Renal pelvis (tissue), 12 donors: ENCODE results near the gene CDC25B. TPM values are rescaled to one million over a fixed set of nuclear protein-coding genes. Genes with fewer than 3 reads are reported as not detected.

Source experiments
- DNase-seq: peaks from one replicate; pipeline ENCODE4 v3.0.0-alpha.2; 2013
- long read RNA-seq, 16 experiments: transcript quantifications; one replicate each; lab custom pipeline, GENCODE V29; 2026
- polyA plus RNA-seq, 3 donors: library from polyadenylated mRNA; unstranded; fragments of 120-200 nt; gene quantifications; one replicate each; pipeline ENCODE4 v1.2.1, GENCODE V29; 2013; ENCODE audit not compliant: insufficient read length in 3 of 3

Gene CDC25B
- polyA plus RNA-seq: 10 to 100 TPM; 40.0 to 42.0 (median 41.5) TPM
- long read RNA-seq, donor 1, partial matches to known transcripts: 26 of 27 reads
- long read RNA-seq, donor 1, other reads (novel, unspliced or antisense): 0 of 27 reads
- long read RNA-seq, donor 2, transcript CDC25B-201 (16 exons, 3,597 nt): major isoform, 7 of 9 reads
- long read RNA-seq, donor 2, partial matches to known transcripts: 0 of 9 reads
- long read RNA-seq, donor 2, other reads (novel, unspliced or antisense): 0 of 9 reads
- long read RNA-seq, donor 3, partial matches to known transcripts: 9 of 12 reads
- long read RNA-seq, donor 3, other reads (novel, unspliced or antisense): 0 of 12 reads
- long read RNA-seq, donor 4, transcript CDC25B-201 (16 exons, 3,597 nt): major isoform, 9 of 12 reads
- long read RNA-seq, donor 4, partial matches to known transcripts: 0 of 12 reads
- long read RNA-seq, donor 4, other reads (novel, unspliced or antisense): 0 of 12 reads
- long read RNA-seq, donor 5, partial matches to known transcripts: 0 of 2 reads
- long read RNA-seq, donor 5, other reads (novel, unspliced or antisense): 0 of 2 reads
- long read RNA-seq, donor 6, partial matches to known transcripts: 0 of 4 reads
- long read RNA-seq, donor 6, other reads (novel, unspliced or antisense): 0 of 4 reads
- long read RNA-seq, donor 7, partial matches to known transcripts: 33 of 35 reads
- long read RNA-seq, donor 7, other reads (novel, unspliced or antisense): 0 of 35 reads
- long read RNA-seq, donor 8, partial matches to known transcripts: 13 of 16 reads
- long read RNA-seq, donor 8, other reads (novel, unspliced or antisense): 0 of 16 reads
- long read RNA-seq, donor 9, partial matches to known transcripts: 5 of 8 reads
- long read RNA-seq, donor 9, other reads (novel, unspliced or antisense): 0 of 8 reads
- long read RNA-seq, donor 10, partial matches to known transcripts: 6 of 9 reads
- long read RNA-seq, donor 10, other reads (novel, unspliced or antisense): 0 of 9 reads
- long read RNA-seq, donor 11, partial matches to known transcripts: 10 of 16 reads
- long read RNA-seq, donor 11, other reads (novel, unspliced or antisense): 0 of 16 reads
- long read RNA-seq, donor 12, transcript CDC25B-201 (16 exons, 3,597 nt): major isoform, 9 of 29 reads
- long read RNA-seq, donor 12, partial matches to known transcripts: 18 of 29 reads
- long read RNA-seq, donor 12, other reads (novel, unspliced or antisense): 0 of 29 reads
- long read RNA-seq, donor 13, partial matches to known transcripts: 0 of 1 reads
- long read RNA-seq, donor 13, other reads (novel, unspliced or antisense): 0 of 1 reads
- long read RNA-seq, donor 14, partial matches to known transcripts: 31 of 38 reads
- long read RNA-seq, donor 14, other reads (novel, unspliced or antisense): 0 of 38 reads
- long read RNA-seq, donor 15, partial matches to known transcripts: 0 of 2 reads
- long read RNA-seq, donor 15, other reads (novel, unspliced or antisense): 0 of 2 reads
- long read RNA-seq, donor 16, partial matches to known transcripts: 0 of 3 reads
- long read RNA-seq, donor 16, other reads (novel, unspliced or antisense): 0 of 3 reads

- peak; percentile 92 for DNase-seq
Observed at GRCh38 chr20:3795511-3796468, at the start of gene CDC25B. TSS of gene CDC25B (plus strand) at chr20:3796310. CDS start at chr20:3796532, 222 bp downstream.

DNA sequence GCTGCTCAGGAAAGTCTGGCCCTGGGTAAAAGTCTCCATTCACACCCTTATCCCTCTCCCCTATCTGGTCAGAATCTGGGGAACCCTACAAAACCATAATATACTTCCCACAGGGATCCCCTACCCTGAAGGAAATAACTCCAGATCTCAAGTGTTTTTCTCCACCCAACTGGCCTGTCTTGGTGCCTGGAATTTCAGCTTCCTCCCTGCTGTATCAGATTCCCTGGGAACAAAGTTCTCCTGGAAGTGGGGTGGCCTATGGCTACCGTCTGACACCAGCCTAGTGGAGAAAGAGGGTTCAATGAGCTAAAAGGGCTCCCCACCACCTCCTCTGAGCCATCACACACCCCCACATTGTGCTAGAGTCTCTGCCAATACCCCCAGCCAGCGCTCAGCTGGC, 48.6 kb upstream of the CDC25B start:
- DNase-seq: no peak

DNA sequence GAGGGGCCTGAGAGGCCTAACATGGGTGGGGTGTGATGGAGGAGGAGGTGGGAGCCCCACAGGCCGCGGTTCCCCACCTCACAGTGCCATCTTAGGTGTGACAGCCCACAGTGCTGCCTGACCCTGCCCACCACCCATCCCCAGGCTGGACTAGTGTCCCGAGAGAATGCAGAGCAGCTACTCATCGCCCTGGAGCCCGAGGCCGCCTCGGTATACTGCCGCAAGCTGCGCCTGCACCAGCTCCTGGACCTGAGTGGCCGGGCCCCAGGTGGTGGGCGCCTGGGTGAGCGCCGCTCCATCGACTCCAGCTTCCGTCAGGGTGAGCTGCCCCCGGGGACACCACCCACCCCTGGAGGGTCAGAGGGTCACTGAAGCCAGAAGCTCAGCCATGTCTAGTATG, 48.0 kb upstream of the CDC25B start:
- DNase-seq: no peak

GRCh38 chr20:3749087-3749688, 46.9 kb upstream of the CDC25B start:
- DNase-seq: no peak

DNA sequence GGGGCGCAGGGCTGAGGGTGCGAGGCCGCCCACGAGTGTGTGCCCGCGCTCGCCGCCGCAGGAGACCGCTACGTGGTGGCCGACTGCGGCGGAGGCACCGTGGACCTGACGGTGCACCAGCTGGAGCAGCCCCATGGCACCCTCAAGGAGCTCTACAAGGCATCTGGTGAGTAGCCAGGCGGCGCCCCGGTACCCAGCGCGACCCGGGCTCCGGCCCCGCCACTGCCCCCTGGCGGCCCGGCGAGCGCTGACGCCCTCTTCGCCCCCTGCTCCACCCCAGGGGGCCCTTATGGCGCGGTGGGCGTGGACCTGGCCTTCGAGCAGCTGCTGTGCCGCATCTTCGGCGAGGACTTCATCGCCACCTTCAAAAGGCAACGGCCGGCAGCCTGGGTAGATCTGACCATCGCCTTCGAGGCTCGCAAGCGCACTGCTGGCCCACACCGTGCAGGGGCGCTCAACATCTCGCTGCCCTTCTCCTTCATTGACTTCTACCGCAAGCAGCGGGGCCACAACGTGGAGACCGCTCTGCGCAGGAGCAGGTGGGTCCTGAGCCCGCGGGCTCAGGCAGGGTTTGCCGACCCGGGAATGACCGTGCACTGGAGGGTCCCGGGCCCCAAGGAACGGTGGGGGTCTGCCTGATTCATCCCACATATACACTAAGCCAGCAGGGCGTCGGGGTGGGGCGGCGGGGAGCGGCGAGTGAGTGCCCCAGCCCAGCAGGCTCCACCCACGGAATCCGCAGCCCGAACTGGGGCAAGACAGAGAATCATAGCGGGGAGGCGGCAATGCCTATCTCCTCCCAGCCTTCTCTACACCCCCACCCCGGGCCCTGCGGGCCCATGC, 46.2 kb upstream of the CDC25B start:
- DNase-seq: no peak

DNA sequence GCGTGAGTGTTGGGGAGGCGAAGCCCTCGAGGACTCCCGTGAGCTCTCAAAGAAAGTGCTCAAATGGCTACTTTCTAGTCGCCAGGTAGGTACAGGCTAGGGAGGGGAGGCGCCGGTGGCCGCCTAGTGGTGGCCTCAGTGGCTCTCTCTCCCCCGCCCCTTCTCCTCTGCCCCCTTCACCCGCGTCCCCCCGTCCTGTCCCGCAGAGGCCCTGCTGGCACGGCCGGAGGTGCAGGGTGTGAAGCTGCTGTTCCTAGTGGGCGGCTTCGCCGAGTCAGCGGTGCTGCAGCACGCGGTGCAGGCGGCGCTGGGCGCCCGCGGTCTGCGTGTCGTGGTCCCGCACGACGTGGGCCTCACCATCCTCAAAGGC, 44.8 kb upstream of the CDC25B start:
- no peak for DNase-seq

- DNase-seq: no peak
Observed at GRCh38 chr20:3751675-3752385, 44.3 kb upstream of the CDC25B start.

DNA sequence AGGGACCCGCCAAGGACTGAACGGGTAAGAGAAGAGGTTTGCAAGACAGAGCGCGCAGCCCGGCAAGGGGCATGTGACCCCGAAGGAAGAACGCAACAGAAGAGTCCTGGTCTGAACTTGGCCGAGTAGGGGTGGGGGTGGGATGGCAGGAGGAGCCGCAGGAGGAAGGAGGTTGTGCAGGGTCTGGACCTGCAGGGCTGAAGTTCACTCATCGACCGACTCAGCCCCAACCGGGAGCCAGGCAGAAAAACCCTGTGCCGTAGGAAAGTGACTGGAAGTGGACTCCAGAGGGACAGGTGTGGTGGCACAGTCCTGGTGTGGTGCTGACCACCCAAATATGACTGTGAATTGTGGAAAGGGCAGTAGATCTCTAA, 43.7 kb upstream of the CDC25B start:
- DNase-seq: no peak

DNA sequence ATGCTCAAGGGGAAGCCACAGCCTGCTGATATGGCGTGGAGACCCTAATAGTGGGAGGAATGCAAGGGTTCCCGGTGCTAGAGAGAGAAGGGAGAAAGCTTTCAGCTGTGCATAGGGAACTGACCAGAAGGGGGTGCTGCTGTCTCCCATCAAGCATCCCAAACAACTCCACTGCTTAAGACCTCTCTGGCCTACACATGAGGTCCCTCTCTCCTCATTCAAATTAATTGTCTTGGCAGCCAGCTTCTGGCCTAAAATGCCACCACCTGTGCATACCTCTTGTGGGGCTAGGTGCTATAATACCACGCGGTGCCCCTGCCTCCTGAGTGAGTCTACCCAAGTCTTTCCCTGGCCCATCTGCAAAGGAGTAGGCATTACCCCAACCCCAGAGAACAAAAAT, 43.0 kb upstream of the CDC25B start:
- peak; percentile 69 for DNase-seq

GRCh38 chr20:3753501-3754275, 42.4 kb upstream of the CDC25B start:
- DNase-seq: no peak

- DNase-seq: no peak
Observed at GRCh38 chr20:3754276-3754630, 41.9 kb upstream of the CDC25B start.

- no peak for DNase-seq
Observed at GRCh38 chr20:3755269-3755668, 40.8 kb upstream of the CDC25B start.

DNA sequence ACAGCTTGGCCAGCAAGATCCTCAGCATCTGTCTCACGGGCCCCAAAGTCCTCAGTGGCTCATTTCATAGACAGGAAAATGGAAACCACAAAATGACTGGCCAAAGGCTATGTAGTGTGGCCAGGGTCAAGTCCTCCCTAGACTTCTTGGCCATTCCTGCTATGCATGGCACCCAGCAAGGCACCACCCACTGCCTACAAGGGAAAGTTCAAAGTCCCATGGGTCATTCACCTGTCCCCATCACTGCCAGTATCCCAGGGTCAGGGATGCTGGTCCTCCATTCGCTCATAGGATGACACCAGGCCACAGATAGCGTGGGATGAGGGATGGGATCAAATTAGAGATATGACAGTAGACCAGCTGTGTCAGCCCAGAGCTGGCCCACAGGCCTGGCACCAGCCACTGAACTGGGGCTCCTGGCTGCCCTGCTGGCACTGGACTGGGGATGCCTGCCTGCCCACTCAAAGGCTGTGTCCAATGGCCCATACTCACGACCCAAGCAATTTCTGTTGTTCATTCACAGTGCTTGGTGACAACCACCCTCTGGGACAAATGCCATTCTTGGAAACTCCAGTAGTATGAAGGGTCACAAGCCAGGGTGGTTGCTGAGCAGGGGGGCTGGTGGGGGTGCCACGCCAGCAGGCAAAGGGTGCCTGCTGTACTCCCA, 40.2 kb upstream of the CDC25B start:
- DNase-seq: no peak

- no peak for DNase-seq
Observed at GRCh38 chr20:3757268-3757667, 38.8 kb upstream of the CDC25B start.

DNA sequence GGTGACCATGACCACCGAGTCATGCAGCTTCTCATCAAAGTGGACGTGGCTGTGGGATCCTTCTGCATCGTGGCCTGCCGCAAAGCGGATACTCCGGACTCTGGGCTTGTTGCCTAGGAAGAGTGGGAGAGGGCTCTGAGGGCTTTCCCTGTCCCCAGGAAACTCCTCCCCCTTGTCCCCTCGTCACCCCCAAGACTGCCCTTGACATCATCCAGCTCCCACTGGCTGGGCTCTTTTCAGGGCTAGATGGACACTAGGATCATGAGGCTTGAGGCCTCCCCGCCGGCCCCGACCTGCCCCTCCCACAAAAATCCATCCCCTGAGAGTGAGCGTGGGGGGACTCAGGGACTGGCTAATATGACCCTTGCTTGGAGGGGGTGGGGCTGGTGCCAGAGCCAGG, 37.5 kb upstream of the CDC25B start:
- DNase-seq: no peak

GRCh38 chr20:3759316-3759823, 36.7 kb upstream of the CDC25B start:
- no peak for DNase-seq

DNA sequence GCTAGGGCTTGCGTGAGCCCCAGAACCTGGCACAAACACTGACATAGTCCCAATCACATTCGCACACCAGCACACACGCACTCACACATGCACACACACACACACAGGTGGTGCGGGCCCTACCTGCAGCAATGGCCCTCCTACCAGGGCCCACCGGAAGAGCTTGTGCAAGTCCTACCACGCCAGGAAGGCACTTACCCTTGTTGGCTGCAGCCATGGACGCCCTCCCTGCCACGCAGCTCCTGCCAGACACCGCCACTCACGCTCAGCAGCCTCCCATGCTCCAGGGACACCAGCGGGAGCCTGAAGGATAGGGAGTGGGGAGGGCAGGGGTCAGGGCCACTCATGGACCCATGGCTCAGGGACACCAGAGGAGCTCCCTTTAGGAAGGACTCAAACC, 36.2 kb upstream of the CDC25B start:
- no peak for DNase-seq
